Nephron (organoid): Measurements from ENCODE around the gene PIAS1.

Source experiments
- H3K27ac Mint-ChIP-seq, 3 experiments: 2 replicates each; pipeline ENCODE4 v1.8.0; 2020; ENCODE audit warnings: mixed read lengths in 3 of 3, mild to moderate bottlenecking in 2 of 3, moderate library complexity in 1 of 3
- H3K27me3 Mint-ChIP-seq: 2 replicates; pipeline ENCODE4 v1.8.0; 2021; ENCODE audit warnings: low read depth, mild to moderate bottlenecking, moderate library complexity, mixed read lengths
- H3K36me3 Mint-ChIP-seq: 2 replicates; pipeline ENCODE4 v1.8.0; 2020; ENCODE audit warnings: low read depth, mixed read lengths
- H3K4me1 Mint-ChIP-seq: 2 replicates; pipeline ENCODE4 v1.8.0; 2020; ENCODE audit warnings: mixed read lengths
- H3K4me3 Mint-ChIP-seq, 3 experiments: 2 replicates each; pipeline ENCODE4 v1.8.0; 2020; ENCODE audit warnings: mild to moderate bottlenecking in 3 of 3, mixed read lengths in 3 of 3, moderate library complexity in 2 of 3
- H3K9me3 Mint-ChIP-seq: 2 replicates; pipeline ENCODE4 v1.8.0; 2020; ENCODE audit warnings: mixed read lengths
- CTCF ChIP-seq, 3 experiments: fragments of 200-600 bp; sonication (generic); IDR thresholded peaks; one replicate each; pipeline ENCODE4 v1.5.0; 2021; ENCODE audit warnings: antibody characterized with exemption in 3 of 3; ENCODE audit not compliant: unreplicated experiment in 3 of 3

PIAS1 gene

GRCh38 chr15:68023307-68024101 is 30.6 kb upstream of the PIAS1 start:
- H3K4me1 Mint-ChIP-seq = no peaks in the 10 kb centered on the region
- H3K4me3 Mint-ChIP-seq = no peak overlapping the region
- H3K9me3 Mint-ChIP-seq = peaks cover 4% of the 10 kb centered on the region
- H3K27me3 Mint-ChIP-seq = peaks cover 3% of the 10 kb centered on the region
- TF ChIP-seq CTCF (IDR thresholded peaks at IDR 0.05; ENCODE audit: unreplicated experiment in 3 of 3) = no peak
- H3K36me3 Mint-ChIP-seq = no peaks in the 10 kb centered on the region
- H3K27ac Mint-ChIP-seq = no peak overlapping the region

GRCh38 chr15:68025835-68026424 is 28.2 kb upstream of the PIAS1 start:
- no peaks in the 10 kb centered on the region for H3K4me1 Mint-ChIP-seq
- H3K27me3 Mint-ChIP-seq = no peaks in the 10 kb centered on the region
- peaks cover 4% of the 10 kb centered on the region for H3K9me3 Mint-ChIP-seq
- H3K4me3 Mint-ChIP-seq = no peak overlapping the region
- TF ChIP-seq CTCF (IDR thresholded peaks at IDR 0.05; ENCODE audit: unreplicated experiment in 3 of 3) = no peak
- H3K27ac Mint-ChIP-seq = no peak overlapping the region
- no peaks in the 10 kb centered on the region for H3K36me3 Mint-ChIP-seq

GRCh38 chr15:68027388-68027787 is 26.7 kb upstream of the PIAS1 start:
- H3K4me1 Mint-ChIP-seq = no peaks in the 10 kb centered on the region
- no peak for TF ChIP-seq CTCF (IDR thresholded peaks at IDR 0.05; ENCODE audit: unreplicated experiment in 3 of 3)
- H3K4me3 Mint-ChIP-seq = no peak overlapping the region
- no peaks in the 10 kb centered on the region for H3K9me3 Mint-ChIP-seq
- no peaks in the 10 kb centered on the region for H3K36me3 Mint-ChIP-seq
- no peaks in the 10 kb centered on the region for H3K27me3 Mint-ChIP-seq
- no peak overlapping the region for H3K27ac Mint-ChIP-seq

- no peak for TF ChIP-seq CTCF (IDR thresholded peaks at IDR 0.05; ENCODE audit: unreplicated experiment in 3 of 3)
- H3K27me3 Mint-ChIP-seq = no peaks in the 10 kb centered on the region
- no peaks in the 10 kb centered on the region for H3K9me3 Mint-ChIP-seq
- no peaks in the 10 kb centered on the region for H3K4me1 Mint-ChIP-seq
- no peaks in the 10 kb centered on the region for H3K36me3 Mint-ChIP-seq
- H3K4me3 Mint-ChIP-seq = no peak overlapping the region
- H3K27ac Mint-ChIP-seq = no peak overlapping the region
Measured at GRCh38 chr15:68028137-68028887, 25.8 kb upstream of the PIAS1 start.

- no peaks in the 10 kb centered on the region for H3K36me3 Mint-ChIP-seq
- no peak overlapping the region for H3K27ac Mint-ChIP-seq
- H3K27me3 Mint-ChIP-seq = no peaks in the 10 kb centered on the region
- no peak overlapping the region for H3K4me3 Mint-ChIP-seq
- no peaks in the 10 kb centered on the region for H3K4me1 Mint-ChIP-seq
- TF ChIP-seq CTCF (IDR thresholded peaks at IDR 0.05; ENCODE audit: unreplicated experiment in 3 of 3) = no peak
- no peaks in the 10 kb centered on the region for H3K9me3 Mint-ChIP-seq
Measured at GRCh38 chr15:68028888-68029207, 25.3 kb upstream of the PIAS1 start.
